PC-9 (cell line): ENCODE results near the gene KRTAP10-7. TPM values are rescaled to one million over a fixed set of nuclear protein-coding genes. Genes with fewer than 3 reads are reported as not detected.
"Not testable (repeated sequence)": the region's sequence is repeated elsewhere in the genome, so short reads cannot be mapped to it uniquely, and the experiment has no call there.

Experiments
- BruUV-seq: library from RNA; stranded (reverse); fragments of 400-500 nt; replicated peaks from 2 replicates; lab custom pipeline; 2021; lab: Mats Ljungman, UMichigan
- CTCF ChIA-PET: fragments of 300-600 bp; sonication (Branson Sonifier 250); formaldehyde crosslinking; loops from one replicate; lab custom pipeline; 2022; ENCODE audit warnings: antibody characterized with exemption; lab: Charles Lee
- POLR2A ChIA-PET: fragments of 300-600 bp; sonication (Branson Sonifier 250); formaldehyde crosslinking; loops from one replicate; lab custom pipeline; 2022; ENCODE audit warnings: antibody characterized with exemption; ENCODE audit not compliant: unreplicated experiment; lab: Charles Lee
- DNase-seq, 2 experiments: peaks; one replicate each; pipeline versions ENCODE4 v3.0.0 to v3.0.0-alpha.2; 2015 to 2022; ENCODE audit warnings: mixed read lengths in 1 of 2
- H2AFZ ChIP-seq: fragments of 200-600 bp; sonication (generic); 2 replicates; pipeline ENCODE4 v1.8.1; 2017; ENCODE audit warnings: antibody characterized with exemption
- H3F3A ChIP-seq: fragments of 200-600 bp; sonication (generic); 2 replicates; pipeline ENCODE4 v1.8.1; 2017; ENCODE audit warnings: antibody characterized with exemption, mild to moderate bottlenecking, low read depth; ENCODE audit not compliant: insufficient read depth
- H3K27ac ChIP-seq: fragments of 200-600 bp; sonication (generic); 2 replicates; pipeline ENCODE4 v1.6.1; 2016; ENCODE audit warnings: mixed run types
- H3K27me3 ChIP-seq: fragments of 200-600 bp; sonication (generic); 2 replicates; pipeline ENCODE4 v1.6.1; 2016; ENCODE audit warnings: low read depth, mixed run types; ENCODE audit not compliant: insufficient read depth
- H3K36me3 ChIP-seq: fragments of 200-600 bp; sonication (generic); 2 replicates; pipeline ENCODE4 v1.6.1; 2016; ENCODE audit warnings: low read depth, mixed run types
- H3K4me1 ChIP-seq: fragments of 200-600 bp; sonication (generic); replicated peaks from 2 replicates; pipeline ENCODE4 v1.6.1; 2016; ENCODE audit warnings: mixed run types; ENCODE audit not compliant: insufficient read depth
- H3K4me2 ChIP-seq: fragments of 200-600 bp; sonication (generic); 2 replicates; pipeline ENCODE4 v1.6.1; 2017; ENCODE audit warnings: mixed run types
- H3K4me3 ChIP-seq: fragments of 200-600 bp; sonication (generic); 2 replicates; pipeline ENCODE4 v1.6.1; 2016; ENCODE audit warnings: mixed run types
- H3K79me2 ChIP-seq: fragments of 200-600 bp; sonication (generic); 2 replicates; pipeline ENCODE4 v1.6.1; 2017; ENCODE audit warnings: low read depth, mixed run types
- H3K9me2 ChIP-seq: fragments of 200-600 bp; sonication (generic); 2 replicates; pipeline ENCODE4 v1.8.1; 2017; ENCODE audit warnings: mild to moderate bottlenecking; ENCODE audit not compliant: insufficient read depth
- H3K9me3 ChIP-seq: fragments of 200-600 bp; sonication (generic); 2 replicates; pipeline ENCODE4 v1.8.1; 2016; ENCODE audit warnings: low read depth; ENCODE audit not compliant: insufficient read depth
- H4K20me1 ChIP-seq: fragments of 200-600 bp; sonication (generic); 2 replicates; pipeline ENCODE4 v1.8.1; 2017; ENCODE audit not compliant: insufficient read depth
- CTCF ChIP-seq: fragments of 200-600 bp; sonication (generic); conservative IDR thresholded peaks from 2 replicates; pipeline ENCODE4 v1.6.1; 2017; ENCODE audit warnings: mixed run types, antibody characterized with exemption, mild to moderate bottlenecking, moderate library complexity
- EZH2 ChIP-seq: fragments of 200-600 bp; sonication (generic); IDR thresholded peaks from 2 replicates; pipeline ENCODE4 v1.8.0; 2017; ENCODE audit warnings: antibody characterized with exemption, low read depth
- intact Hi-C: fragments of 100-400 bp; cut with micrococcal nuclease; formaldehyde crosslinking; loops from one replicate; pipeline ENCODE4 v1.10.0; 2022; ENCODE audit not compliant: unreplicated experiment
- total RNA-seq: library from RNA; stranded (reverse); gene quantifications from 2 replicates; pipeline ENCODE4 v1.2.3, GENCODE V29; 2021

The KRTAP10-7 gene
- total RNA-seq, 1 experiment from 2014 or later: not detected

- no peaks in the 10 kb centered on the region for H3K4me1 ChIP-seq
- H3K27ac ChIP-seq: no peak overlapping the region
- no peaks in the 10 kb centered on the region for H3K9me3 ChIP-seq
- intact Hi-C loops: no loop called here
- H2AFZ ChIP-seq: no peak overlapping the region
- no peaks in the 10 kb centered on the region for H3K9me2 ChIP-seq
- BruUV-seq: no TSS peak
- no peaks in the 10 kb centered on the region for H3F3A ChIP-seq
- peaks cover 53% of the 10 kb centered on the region for H3K27me3 ChIP-seq
- POLR2A ChIA-PET: no interaction called here
- no peak overlapping the region for H3K4me2 ChIP-seq
- CTCF ChIA-PET: no interaction called here
- H3K4me3 ChIP-seq: no peak overlapping the region
- no peaks in the 10 kb centered on the region for H3K79me2 ChIP-seq
- no peaks in the 10 kb centered on the region for H3K36me3 ChIP-seq
- TF ChIP-seq EZH2 (no peak), CTCF (no peak)
- no peaks in the 10 kb centered on the region for H4K20me1 ChIP-seq
- no peak for DNase-seq
These were observed 10.7 kb upstream of the KRTAP10-7 start for GRCh38 chr21:44589586-44590305.

DNA sequence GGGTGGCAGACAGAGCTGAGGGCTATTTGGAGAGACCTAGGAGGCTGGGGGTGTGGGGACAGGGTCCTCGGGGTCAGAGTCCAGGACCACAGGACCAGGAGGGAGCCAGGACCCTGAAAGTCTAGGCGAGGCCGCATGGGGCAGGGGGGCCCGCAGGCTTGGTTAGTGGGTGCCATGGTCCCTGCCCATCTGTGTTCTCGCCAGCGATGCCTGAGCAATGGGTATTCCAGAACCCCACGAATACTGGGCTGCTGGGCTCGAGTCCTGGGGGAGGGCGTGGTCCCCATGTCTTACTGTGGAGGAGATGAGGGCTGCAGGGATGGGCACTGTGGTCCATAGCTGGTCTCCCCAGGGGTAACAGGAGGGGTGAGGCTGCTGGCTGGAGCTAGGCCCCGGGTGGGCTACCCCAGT, 10.1 kb upstream of the KRTAP10-7 start:
- Histone ChIP-seq H3F3A (no peaks in the 10 kb centered on the region), H3K27ac (no peak overlapping the region), H3K9me2 (no peaks in the 10 kb centered on the region), H3K27me3 (peaks cover 55% of the 10 kb centered on the region), H3K36me3 (no peaks in the 10 kb centered on the region), H3K4me2 (no peak overlapping the region), H3K4me1 (no peaks in the 10 kb centered on the region), H2AFZ (no peak overlapping the region), H3K4me3 (no peak overlapping the region), H3K9me3 (no peaks in the 10 kb centered on the region), H4K20me1 (no peaks in the 10 kb centered on the region), H3K79me2 (no peaks in the 10 kb centered on the region)
- ChIA-PET CTCF (no interaction called here), POLR2A (no interaction called here)
- no TSS peak for BruUV-seq
- intact Hi-C loops: no loop called here
- no peak for DNase-seq
- TF ChIP-seq EZH2 (no peak), CTCF (no peak)

DNA sequence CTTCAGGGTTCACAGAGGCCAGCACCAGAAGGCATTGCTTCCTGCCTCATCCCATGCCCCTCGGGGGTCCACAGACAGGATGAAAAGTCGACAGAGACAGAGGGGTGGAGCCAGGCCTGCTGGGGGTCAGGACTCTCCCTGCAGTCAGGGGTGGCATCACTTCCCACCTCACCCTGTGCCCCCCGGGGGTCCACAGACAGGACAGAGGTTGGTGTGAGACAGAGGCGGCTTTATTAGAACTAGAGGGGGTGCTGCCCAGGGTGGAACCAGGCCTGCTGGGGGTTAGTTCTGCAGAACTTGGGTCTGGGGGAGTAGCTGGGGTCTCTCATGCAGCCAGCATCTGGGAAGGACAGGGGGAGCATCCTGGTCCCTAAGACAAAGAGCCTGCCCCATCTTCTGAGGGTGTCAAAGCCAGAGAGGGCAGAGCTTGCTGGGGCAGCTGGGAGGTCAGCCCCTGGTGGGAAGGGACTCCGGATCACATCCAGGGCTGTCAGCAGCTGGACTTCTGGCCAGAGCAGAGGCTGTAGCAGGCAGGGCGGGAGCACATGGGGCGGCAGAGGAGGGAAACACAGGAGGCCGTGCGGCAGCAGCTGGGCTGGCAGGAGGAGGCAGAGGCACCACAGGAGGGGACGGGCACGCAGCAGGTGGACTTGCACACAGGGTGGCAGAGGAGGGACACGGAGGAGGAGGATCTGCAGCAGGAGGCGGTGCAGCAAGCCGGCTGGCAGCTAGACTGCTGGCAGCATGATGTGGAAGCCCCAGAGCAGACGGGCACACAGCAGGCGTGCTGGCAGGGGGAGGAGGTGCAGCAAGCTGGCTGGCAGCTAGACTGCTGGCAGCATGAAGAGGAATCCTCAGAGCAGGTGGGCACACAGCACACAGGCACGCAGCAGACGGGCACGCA, 9.2 kb upstream of the KRTAP10-7 start:
- H2AFZ ChIP-seq, H3K27ac ChIP-seq, DNase-seq, H4K20me1 ChIP-seq, H3K9me3 ChIP-seq, H3K4me2 ChIP-seq, CTCF ChIA-PET, BruUV-seq, H3F3A ChIP-seq, H3K79me2 ChIP-seq, intact Hi-C loops, POLR2A ChIA-PET, H3K4me1 ChIP-seq, H3K4me3 ChIP-seq, H3K9me2 ChIP-seq, H3K36me3 ChIP-seq: not testable (repeated sequence)
- peaks cover 56% of the 10 kb centered on the region for H3K27me3 ChIP-seq

- POLR2A ChIA-PET: not testable (repeated sequence)
These were observed 8.6 kb upstream of the KRTAP10-7 start for GRCh38 chr21:44591801-44592130.

More at GRCh38 chr21:44591801-44592130, 8.6 kb upstream of the KRTAP10-7 start:
- peaks cover 55% of the 10 kb centered on the region for H3K27me3 ChIP-seq
- H2AFZ ChIP-seq, H3K4me3 ChIP-seq, H3K4me2 ChIP-seq, H4K20me1 ChIP-seq, H3F3A ChIP-seq, BruUV-seq, H3K27ac ChIP-seq, DNase-seq, intact Hi-C loops, H3K79me2 ChIP-seq, H3K9me3 ChIP-seq, H3K9me2 ChIP-seq, H3K36me3 ChIP-seq, H3K4me1 ChIP-seq, CTCF ChIA-PET: not testable (repeated sequence)
